HepG2 (cell line): Measurements from ENCODE around the gene ATAD3C. TPM values are rescaled to one million over a fixed set of nuclear protein-coding genes. Genes with fewer than 3 reads are reported as not detected.

Source experiments
- DPF2 ChIP-seq: sonication (generic); formaldehyde crosslinking; IDR thresholded peaks from 2 replicates; pipeline ENCODE4 v1.4.0; 2020; ENCODE audit warnings: mild to moderate bottlenecking, low read depth, missing genetic modification reagents, borderline replicate concordance
- FOXO4 ChIP-seq: sonication (generic); formaldehyde crosslinking; conservative IDR thresholded peaks from 2 replicates; pipeline ENCODE4 v1.8.1; 2023; ENCODE audit warnings: missing genetic modification reagents
- HOXA9 ChIP-seq: sonication (generic); formaldehyde crosslinking; IDR thresholded peaks from 2 replicates; pipeline ENCODE4 v1.8.1; 2022; ENCODE audit warnings: missing genetic modification reagents, mild to moderate bottlenecking, moderate library complexity, borderline replicate concordance
- PCBP1 ChIP-seq: fragments of 200-400 bp; formaldehyde crosslinking; IDR thresholded peaks from 2 replicates; pipeline ENCODE4 v1.6.1; 2017; ENCODE audit warnings: mild to moderate bottlenecking, low read depth, low read length, borderline replicate concordance
- PHB2 ChIP-seq: fragments of 450-650 bp; IDR thresholded peaks from 2 replicates; pipeline ENCODE4 v1.6.1; 2018; ENCODE audit not compliant: partially characterized antibody
- PLRG1 ChIP-seq: fragments of 450-650 bp; conservative IDR thresholded peaks from 2 replicates; pipeline ENCODE4 v1.6.1; 2016
- YY1 ChIP-seq: IDR thresholded peaks from 2 replicates; pipeline ENCODE4 v1.6.1; 2011; ENCODE audit warnings: low read length, low read depth, moderate library complexity, mild to moderate bottlenecking; ENCODE audit not compliant: insufficient read depth, insufficient replicate concordance
- ZBTB40 ChIP-seq, 2 experiments: fragments of 450-650 bp in 1 of 2; sonication (generic) in 1 of 2; formaldehyde crosslinking in 1 of 2; IDR thresholded peaks; 2 replicates each; pipeline versions ENCODE4 v1.6.1 to v1.8.0; 2016 to 2022; ENCODE audit warnings: antibody characterized with exemption in 1 of 2, mild to moderate bottlenecking in 1 of 2, missing genetic modification reagents in 1 of 2
- ZMAT3 ChIP-seq: sonication (generic); formaldehyde crosslinking; conservative IDR thresholded peaks from 2 replicates; pipeline ENCODE4 v1.7.0; 2021; ENCODE audit warnings: missing genetic modification reagents
- ZNF33A ChIP-seq: sonication (generic); formaldehyde crosslinking; IDR thresholded peaks from 2 replicates; pipeline ENCODE4 v1.5.1; 2020; ENCODE audit warnings: missing genetic modification reagents, mild to moderate bottlenecking, moderate library complexity, borderline replicate concordance
- ZNF800 ChIP-seq: sonication (generic); formaldehyde crosslinking; IDR thresholded peaks from 2 replicates; pipeline ENCODE4 v1.4.0; 2020; ENCODE audit warnings: missing genetic modification reagents
- polyA plus RNA-seq, 8 experiments: library from polyadenylated mRNA; depleted of rRNA in 3 of 8; stranded (reverse) in 7 of 8; unstranded in 1 of 8; fragments of >200 nt; fragmentation: Illumina TruSeq in 4 of 8; extraction: Trizol in 4 of 8; gene quantifications; 2 replicates each; pipeline versions ENCODE4 v1.2.1 to v1.2.3, GENCODE V29; 2011 to 2016; ENCODE audit warnings: low read depth in 4 of 8, missing spikeins in 1 of 8, mixed read lengths in 1 of 8; ENCODE audit not compliant: insufficient read depth in 1 of 8
- total RNA-seq, 5 experiments: library from RNA; depleted of rRNA; stranded (reverse); fragments of >200 nt; fragmentation: Illumina TruSeq; extraction: Trizol; gene quantifications; 2 replicates each; pipeline ENCODE4 v1.2.3, GENCODE V29; 2016; ENCODE audit warnings: low read depth in 1 of 5
- TF ChIP-seq, protein P1 (sequence below): sonication (generic); formaldehyde crosslinking; IDR thresholded peaks from 2 replicates; pipeline ENCODE4 v1.4.0; 2020; ENCODE audit warnings: mild to moderate bottlenecking, missing genetic modification reagents

Gene ATAD3C
- total and polyA plus RNA-seq, 2 of the 13 experiments (the other 11 are each of a cell fraction or from before 2014, with no cell fraction given) = 2.4 to 3.2 TPM

DNA sequence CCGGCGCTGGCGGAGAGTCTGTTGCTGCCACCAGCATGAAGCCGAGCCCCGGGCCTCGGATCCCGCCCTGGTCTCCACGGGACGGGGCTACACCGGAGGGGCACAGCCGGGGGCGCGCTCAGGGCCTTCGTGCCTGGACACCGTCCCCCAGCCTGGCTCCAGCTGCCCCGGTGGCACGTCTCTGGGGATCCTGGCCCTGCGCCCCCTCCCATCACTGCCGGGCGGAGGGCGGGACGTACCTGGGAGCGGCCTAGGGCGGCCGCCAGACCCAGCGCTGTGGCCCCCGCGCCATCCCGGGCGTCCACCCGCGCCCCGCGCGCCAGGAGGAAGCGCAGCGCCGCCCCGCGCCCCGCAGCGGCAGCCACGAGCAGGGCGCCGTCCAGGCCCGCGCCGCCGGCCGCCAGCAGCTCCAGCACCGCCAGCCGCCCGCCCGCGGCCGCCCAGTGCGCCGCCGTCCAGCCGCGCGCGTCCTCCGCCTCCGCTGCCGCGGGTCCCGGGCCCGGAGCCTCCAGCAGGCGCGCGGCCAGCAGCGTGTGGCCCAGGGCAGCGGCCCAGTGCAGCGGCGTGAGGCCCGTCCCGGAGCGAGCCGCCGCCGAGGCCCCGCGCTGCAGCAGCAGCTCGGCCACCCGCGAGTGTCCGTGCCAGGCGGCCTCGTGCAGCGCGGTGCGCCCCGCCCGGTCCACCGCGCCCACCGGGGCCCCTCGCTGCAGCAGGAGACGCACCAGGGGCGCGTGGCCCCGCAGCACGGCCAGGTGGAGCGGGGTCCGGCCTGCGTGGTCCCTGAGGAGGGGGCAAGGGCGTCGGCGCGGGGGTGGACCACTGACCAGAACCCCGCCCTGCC lies 29.5 kb upstream of the ATAD3C start (continued):
- TF ChIP-seq ZBTB40 (IDR thresholded peaks at IDR 0.05) (no peak), ZBTB40 (CRISPR knock-in tag; IDR thresholded peaks at IDR 0.05) (0 out of 2 replicates have a peak, but pooled peaks have one; percentile 27), YY1 (peak; percentile 11), PLRG1 (no peak), DPF2 (CRISPR knock-in tag) (no peak), HOXA9 (CRISPR knock-in tag) (no peak), FOXO4 (CRISPR knock-in tag) (0 out of 2 replicates have a peak, but pooled peaks have one; percentile 49), ZNF33A (no peak), PHB2 (no peak), ZNF800 (CRISPR knock-in tag) (no peak), ZMAT3 (CRISPR knock-in tag) (no peak), PCBP1 (no peak)
- TF ChIP-seq, protein P1, sequence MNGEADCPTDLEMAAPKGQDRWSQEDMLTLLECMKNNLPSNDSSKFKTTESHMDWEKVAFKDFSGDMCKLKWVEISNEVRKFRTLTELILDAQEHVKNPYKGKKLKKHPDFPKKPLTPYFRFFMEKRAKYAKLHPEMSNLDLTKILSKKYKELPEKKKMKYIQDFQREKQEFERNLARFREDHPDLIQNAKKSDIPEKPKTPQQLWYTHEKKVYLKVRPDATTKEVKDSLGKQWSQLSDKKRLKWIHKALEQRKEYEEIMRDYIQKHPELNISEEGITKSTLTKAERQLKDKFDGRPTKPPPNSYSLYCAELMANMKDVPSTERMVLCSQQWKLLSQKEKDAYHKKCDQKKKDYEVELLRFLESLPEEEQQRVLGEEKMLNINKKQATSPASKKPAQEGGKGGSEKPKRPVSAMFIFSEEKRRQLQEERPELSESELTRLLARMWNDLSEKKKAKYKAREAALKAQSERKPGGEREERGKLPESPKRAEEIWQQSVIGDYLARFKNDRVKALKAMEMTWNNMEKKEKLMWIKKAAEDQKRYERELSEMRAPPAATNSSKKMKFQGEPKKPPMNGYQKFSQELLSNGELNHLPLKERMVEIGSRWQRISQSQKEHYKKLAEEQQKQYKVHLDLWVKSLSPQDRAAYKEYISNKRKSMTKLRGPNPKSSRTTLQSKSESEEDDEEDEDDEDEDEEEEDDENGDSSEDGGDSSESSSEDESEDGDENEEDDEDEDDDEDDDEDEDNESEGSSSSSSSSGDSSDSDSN (CRISPR knock-in tag) = peak; percentile 36; the same call in 1 of the 2 replicates
